ENCODE results near the gene NHSL2.

The NHSL2 gene

GRCh38 chrX:72081605-72082320, 171.1 kb downstream of the NHSL2 start:
- no peak for DNase-seq

- DNase-seq: no peak
These were observed 172.6 kb downstream of the NHSL2 start for GRCh38 chrX:72083291-72083690.

- DNase-seq: no peak
These were observed 173.5 kb downstream of the NHSL2 start for GRCh38 chrX:72084114-72084513.

- DNase-seq: no peak
These were observed 176.3 kb downstream of the NHSL2 start for GRCh38 chrX:72086995-72087394.

GRCh38 chrX:72088761-72089160, 178.1 kb downstream of the NHSL2 start:
- DNase-seq: no peak

GRCh38 chrX:72089254-72089653, 178.6 kb downstream of the NHSL2 start:
- DNase-seq: no peak

- peak; percentile 59 for DNase-seq
These were observed 184.2 kb downstream of the NHSL2 start for GRCh38 chrX:72094894-72095293.

- DNase-seq: no peak
These were observed 184.7 kb downstream of the NHSL2 start for GRCh38 chrX:72095370-72095769.

GRCh38 chrX:72097098-72097497, 186.5 kb downstream of the NHSL2 start:
- DNase-seq: no peak

GRCh38 chrX:72100051-72100755, 189.6 kb downstream of the NHSL2 start:
- DNase-seq: no peak

- peak; percentile 67 for DNase-seq
These were observed 190.2 kb downstream of the NHSL2 start for GRCh38 chrX:72100824-72101351.

GRCh38 chrX:72101597-72102037, 191.0 kb downstream of the NHSL2 start:
- no peak for DNase-seq

GRCh38 chrX:72102126-72102525, 191.5 kb downstream of the NHSL2 start:
- no peak for DNase-seq

- no peak for DNase-seq
These were observed 192.1 kb downstream of the NHSL2 start for GRCh38 chrX:72102760-72103159.

GRCh38 chrX:72105436-72105835, 194.8 kb downstream of the NHSL2 start:
- DNase-seq: peak; percentile 56

- peak; percentile 23 for DNase-seq
These were observed 196.7 kb downstream of the NHSL2 start for GRCh38 chrX:72107320-72107719.

- no peak for DNase-seq
These were observed 197.4 kb downstream of the NHSL2 start for GRCh38 chrX:72107841-72108595.

- no peak for DNase-seq
These were observed 198.0 kb downstream of the NHSL2 start for GRCh38 chrX:72108666-72109065.

- DNase-seq: no peak
These were observed 199.6 kb downstream of the NHSL2 start for GRCh38 chrX:72110051-72110875.

- DNase-seq: no peak
These were observed 200.4 kb downstream of the NHSL2 start for GRCh38 chrX:72110876-72111708.

- DNase-seq: no peak
These were observed 202.8 kb downstream of the NHSL2 start for GRCh38 chrX:72113461-72113860.

- DNase-seq: no peak
These were observed 203.7 kb downstream of the NHSL2 start for GRCh38 chrX:72114306-72114705.
